GM21825 (cell line): ENCODE measurements around the gene CATSPER1.
"Not testable (repeated sequence)": the region's sequence is repeated elsewhere in the genome, so short reads cannot be mapped to it uniquely, and the experiment has no call there.

ENCODE experiments used
- ATAC-seq: cut with Tn5 transposase; IDR thresholded peaks from one replicate; pipeline ENCODE4 v1.9.1; 2021; ENCODE audit warnings: mild to moderate bottlenecking, moderate library complexity; ENCODE audit not compliant: unreplicated experiment

The CATSPER1 gene

GRCh38 chr11:66020618-66021357 lies 5.5 kb downstream of the CATSPER1 start:
- ATAC-seq = no peak

- no peak for ATAC-seq
Measured at GRCh38 chr11:66020212-66020611, 6.1 kb downstream of the CATSPER1 start.

DNA sequence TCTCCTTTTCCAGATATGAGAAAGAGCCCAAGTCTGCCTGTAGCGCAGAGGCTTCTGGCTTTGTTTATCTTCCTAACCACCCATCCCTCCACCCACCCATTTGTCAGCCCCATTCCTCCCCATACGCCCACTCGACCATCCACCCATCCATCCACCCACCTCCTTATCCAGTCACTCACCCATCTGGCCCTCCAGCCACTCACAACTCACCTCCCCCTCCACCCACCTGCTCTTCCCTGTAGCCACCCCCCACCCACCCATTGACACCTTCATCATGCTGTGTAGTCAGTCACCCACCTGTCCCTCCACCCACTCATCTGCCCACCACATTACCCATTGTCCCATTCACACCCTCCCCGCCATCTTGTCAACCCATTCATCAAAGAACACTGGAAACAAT lies 9.0 kb downstream of the CATSPER1 start:
- no peak for ATAC-seq

- no peak for ATAC-seq
Measured at GRCh38 chr11:66016793-66017177, 9.5 kb downstream of the CATSPER1 start.

- no peak for ATAC-seq
Measured at GRCh38 chr11:66015936-66016792, 10.1 kb downstream of the CATSPER1 start.

- no peak for ATAC-seq
Measured at GRCh38 chr11:66015454-66015881, 10.8 kb downstream of the CATSPER1 start.

DNA sequence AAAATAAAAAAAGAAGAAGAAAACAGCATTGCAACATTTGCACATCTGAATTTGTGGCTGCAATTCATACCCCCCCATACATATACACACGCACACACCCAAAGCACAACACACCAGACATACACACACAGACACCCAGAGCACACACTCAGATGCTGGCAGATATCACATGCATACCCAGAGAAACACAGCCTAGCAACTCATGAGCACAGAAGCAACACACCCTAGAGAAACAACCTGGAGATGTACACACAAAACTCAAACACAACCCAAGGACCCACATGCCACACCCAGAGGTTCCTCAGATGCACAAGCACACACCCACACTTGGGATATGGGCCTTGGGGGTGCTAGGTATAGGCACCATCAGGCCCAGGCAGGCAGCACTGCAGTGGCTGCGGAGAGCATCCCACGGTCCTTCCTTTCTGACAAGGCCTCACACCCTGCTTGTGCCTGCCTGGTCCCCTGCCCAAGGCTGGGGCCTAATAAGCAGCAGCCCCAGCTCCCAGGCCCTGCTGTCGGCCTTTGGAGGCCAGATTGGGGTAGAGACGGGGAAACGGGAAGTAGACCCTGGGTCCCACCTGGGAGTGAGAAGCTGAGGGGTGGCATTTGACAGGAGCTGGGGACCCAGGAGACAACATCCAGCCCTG lies 11.3 kb downstream of the CATSPER1 start:
- no peak for ATAC-seq

DNA sequence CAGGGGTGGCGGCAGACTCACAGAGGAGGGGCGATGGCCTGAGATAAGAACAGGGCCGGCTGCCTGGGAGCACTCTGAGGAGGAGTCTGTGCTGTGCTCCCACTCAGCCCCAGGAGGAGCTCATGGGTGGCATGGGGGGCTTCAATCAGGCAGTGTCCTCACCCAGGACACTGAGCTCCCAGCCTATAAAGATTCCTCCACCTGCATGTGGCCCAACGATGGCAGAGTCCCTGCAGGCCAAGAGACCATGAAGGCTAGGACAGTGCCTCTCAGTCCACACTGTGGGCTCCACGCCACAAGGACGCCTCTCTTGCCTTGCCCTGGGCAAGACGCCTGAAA lies 12.5 kb downstream of the CATSPER1 start:
- no peak for ATAC-seq

DNA sequence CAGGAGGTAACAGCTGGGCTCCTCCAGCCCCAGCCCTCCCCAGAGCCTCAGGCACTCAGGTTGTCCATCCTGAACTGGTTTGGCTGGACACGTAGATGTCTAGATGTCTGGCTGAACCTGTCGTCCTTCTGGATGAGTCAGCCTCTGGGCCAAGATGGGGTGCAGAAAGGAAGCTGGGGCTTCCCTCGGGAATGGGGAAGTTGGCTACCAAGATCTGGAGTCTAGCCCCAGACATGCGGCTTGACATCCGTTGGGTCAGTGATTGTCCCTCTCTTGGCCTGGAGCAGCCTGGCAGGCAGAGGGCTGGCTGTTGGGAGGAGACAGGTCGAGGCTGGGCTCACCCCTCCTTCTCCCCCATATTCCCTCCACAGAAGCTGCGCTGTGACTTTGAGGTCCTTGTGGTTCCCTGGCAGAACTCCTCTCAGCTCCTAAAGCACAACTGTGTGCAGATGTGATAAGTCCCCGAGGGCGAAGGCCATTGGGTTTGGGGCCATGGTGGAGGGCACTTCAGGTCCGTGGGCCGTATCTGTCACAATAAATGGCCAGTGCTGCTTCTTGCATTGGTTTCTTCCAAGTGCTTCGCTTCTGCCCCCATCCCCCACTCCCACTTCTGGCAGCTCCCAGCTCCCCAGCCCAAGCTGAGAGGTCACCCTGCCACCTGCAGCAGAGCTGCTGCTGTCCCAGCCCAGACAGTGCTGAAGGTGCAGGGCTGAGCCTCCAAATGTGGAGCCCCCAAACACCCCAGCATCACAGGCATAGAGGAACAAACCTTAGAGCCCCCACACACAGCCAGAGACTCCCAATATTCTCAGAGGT lies 13.1 kb downstream of the CATSPER1 start:
- no peak for ATAC-seq

- ATAC-seq = no peak
Measured at GRCh38 chr11:66012371-66012945, 13.8 kb downstream of the CATSPER1 start.

- ATAC-seq = no peak
Measured at GRCh38 chr11:66011785-66012303, 14.4 kb downstream of the CATSPER1 start, which contains the start of gene CST6. Gene CST6 (plus strand): TSS chr11:66012008. CDS start chr11:66012045, 37 bp downstream.

- ATAC-seq = no peak
Measured at GRCh38 chr11:66011239-66011784, 15.0 kb downstream of the CATSPER1 start.

GRCh38 chr11:66010036-66010435 lies 16.2 kb downstream of the CATSPER1 start:
- not testable (repeated sequence) for ATAC-seq

DNA sequence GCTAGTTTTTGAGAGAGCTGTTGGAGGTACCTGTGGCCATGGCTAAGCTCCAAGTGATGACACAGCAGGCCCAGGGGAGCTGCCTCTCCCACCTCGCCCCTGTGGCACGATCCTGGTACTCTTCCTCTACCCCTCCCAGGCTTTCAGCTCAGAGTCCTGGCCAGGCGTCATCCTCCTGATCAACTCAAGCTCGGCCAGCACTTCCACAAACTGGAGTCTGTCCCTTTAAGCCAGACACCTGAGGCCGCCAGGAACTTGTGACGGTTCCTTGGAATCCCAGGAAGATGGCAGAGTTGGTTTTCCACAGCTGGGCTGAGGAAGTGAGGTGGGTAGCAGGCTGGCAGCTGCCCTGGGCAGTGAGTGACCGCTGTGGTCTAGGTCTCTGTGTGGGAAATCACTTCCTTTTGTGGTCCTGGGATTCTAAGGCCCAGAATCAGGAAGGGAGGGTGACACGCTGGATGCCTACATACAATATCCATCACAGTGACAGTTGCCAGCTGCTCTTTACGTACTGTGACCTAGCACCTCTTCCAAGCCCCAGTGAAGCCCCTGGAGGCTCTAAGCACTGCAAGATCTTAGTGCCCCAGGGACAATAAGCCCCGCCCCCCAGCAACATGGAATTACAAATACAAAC lies 17.7 kb downstream of the CATSPER1 start:
- ATAC-seq = no peak

- no peak for ATAC-seq
Measured at GRCh38 chr11:66008095-66008467, 18.2 kb downstream of the CATSPER1 start.

DNA sequence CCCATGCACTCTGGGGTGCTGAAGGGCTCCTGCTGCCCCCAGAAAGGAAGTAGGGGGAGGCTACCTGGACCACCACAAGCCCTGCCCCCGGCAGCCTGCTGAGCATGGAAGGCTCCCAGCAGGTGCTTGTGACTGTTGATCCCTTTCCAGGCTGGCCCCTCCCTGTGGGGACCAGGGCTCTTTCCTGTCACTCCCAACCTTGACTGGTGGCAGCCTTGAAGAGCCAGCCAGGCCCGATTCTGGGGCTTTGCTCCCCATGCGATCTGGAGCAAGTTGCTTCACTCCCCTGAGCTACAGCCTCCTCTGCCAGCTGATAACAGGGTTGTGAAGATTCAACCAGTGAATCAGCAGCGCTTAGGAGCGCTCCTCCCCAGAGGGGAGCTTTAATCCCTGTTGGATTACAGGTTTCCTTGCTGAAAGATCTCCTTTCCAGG lies 19.1 kb downstream of the CATSPER1 start:
- ATAC-seq = no peak

DNA sequence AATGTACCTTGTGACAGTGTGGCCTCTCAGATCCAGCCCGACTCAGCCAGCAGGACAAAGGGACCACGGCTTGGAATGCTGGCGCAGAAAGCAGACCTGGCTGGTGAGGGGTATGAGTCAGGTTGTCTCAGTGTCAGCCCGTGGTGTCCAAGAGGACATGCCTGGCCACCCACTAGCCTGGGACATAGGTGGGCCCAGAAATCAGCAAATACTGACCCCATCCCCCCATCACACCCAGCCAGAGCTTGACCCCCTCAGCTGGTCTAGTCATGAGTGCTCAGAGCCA lies 19.4 kb downstream of the CATSPER1 start:
- no peak for ATAC-seq

- ATAC-seq = no peak
Measured at GRCh38 chr11:66006134-66006890, 20.0 kb downstream of the CATSPER1 start.

- no peak for ATAC-seq
Measured at GRCh38 chr11:66004186-66004585, 22.1 kb downstream of the CATSPER1 start.
